Upper lobe of right lung (tissue), 1 donor: ENCODE results near the gene ELF2. TPM values are rescaled to one million over a fixed set of nuclear protein-coding genes. Genes with fewer than 3 reads are reported as not detected.
"Not testable (repeated sequence)": the region's sequence is repeated elsewhere in the genome, so short reads cannot be mapped to it uniquely, and the experiment has no call there.

Experiments used
- ATAC-seq: fragments of 200-7000 bp; cut with Tn5 transposase; one replicate; pipeline ENCODE4 v1.9.1; 2020; ENCODE audit warnings: mild to moderate bottlenecking, moderate library complexity
- DNase-seq: peaks from one replicate; pipeline ENCODE4 v3.0.0-alpha.2; 2020
- H3K27ac ChIP-seq: fragments of 200-600 bp; one replicate; pipeline ENCODE4 v1.8.0; 2022
- H3K27me3 ChIP-seq: fragments of 200-600 bp; one replicate; pipeline ENCODE4 v1.8.0; 2022; ENCODE audit warnings: mild to moderate bottlenecking
- H3K36me3 ChIP-seq: fragments of 200-600 bp; one replicate; pipeline ENCODE4 v1.8.0; 2022
- H3K4me1 ChIP-seq: fragments of 200-600 bp; one replicate; pipeline ENCODE4 v1.8.0; 2022
- H3K4me3 ChIP-seq: fragments of 200-600 bp; one replicate; pipeline ENCODE4 v1.8.0; 2022; ENCODE audit warnings: mild to moderate bottlenecking
- H3K9me3 ChIP-seq: fragments of 200-600 bp; one replicate; pipeline ENCODE4 v1.8.0; 2022
- intact Hi-C: fragments of 100-400 bp; cut with DNase I; formaldehyde crosslinking; loops from one replicate; pipeline ENCODE4 v1.11.0; 2022
- total RNA-seq: library from RNA; stranded (reverse); fragmentation: NEBNext Ultra II Directional; extraction: Animal tissue kit (Norgen Biotek cat#: 25700); gene quantifications from one replicate; pipeline ENCODE4 v1.2.1, GENCODE V29; 2021
- TF ChIP-seq, protein P1 (sequence below): fragments of 200-600 bp; IDR thresholded peaks from one replicate; pipeline ENCODE4 v1.8.0; 2022; ENCODE audit warnings: antibody characterized with exemption
- donor health status: DM: no; HTN: yes; CAD: no; lungs with severe emphysema.

ELF2 gene
- total RNA-seq, 1 donor from 2014 or later = 48.2 TPM

- no peaks in the 10 kb centered on the region for H3K27me3 ChIP-seq
- intact Hi-C loops = no loop called here
- no peaks in the 10 kb centered on the region for H3K9me3 ChIP-seq
- no peak for ATAC-seq
- no peak overlapping the region for H3K4me3 ChIP-seq
- H3K27ac ChIP-seq = no peak overlapping the region
- TF ChIP-seq, protein P1, sequence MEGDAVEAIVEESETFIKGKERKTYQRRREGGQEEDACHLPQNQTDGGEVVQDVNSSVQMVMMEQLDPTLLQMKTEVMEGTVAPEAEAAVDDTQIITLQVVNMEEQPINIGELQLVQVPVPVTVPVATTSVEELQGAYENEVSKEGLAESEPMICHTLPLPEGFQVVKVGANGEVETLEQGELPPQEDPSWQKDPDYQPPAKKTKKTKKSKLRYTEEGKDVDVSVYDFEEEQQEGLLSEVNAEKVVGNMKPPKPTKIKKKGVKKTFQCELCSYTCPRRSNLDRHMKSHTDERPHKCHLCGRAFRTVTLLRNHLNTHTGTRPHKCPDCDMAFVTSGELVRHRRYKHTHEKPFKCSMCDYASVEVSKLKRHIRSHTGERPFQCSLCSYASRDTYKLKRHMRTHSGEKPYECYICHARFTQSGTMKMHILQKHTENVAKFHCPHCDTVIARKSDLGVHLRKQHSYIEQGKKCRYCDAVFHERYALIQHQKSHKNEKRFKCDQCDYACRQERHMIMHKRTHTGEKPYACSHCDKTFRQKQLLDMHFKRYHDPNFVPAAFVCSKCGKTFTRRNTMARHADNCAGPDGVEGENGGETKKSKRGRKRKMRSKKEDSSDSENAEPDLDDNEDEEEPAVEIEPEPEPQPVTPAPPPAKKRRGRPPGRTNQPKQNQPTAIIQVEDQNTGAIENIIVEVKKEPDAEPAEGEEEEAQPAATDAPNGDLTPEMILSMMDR = no peak
- no peaks in the 10 kb centered on the region for H3K36me3 ChIP-seq
- DNase-seq = no peak
- peaks cover 54% of the 10 kb centered on the region for H3K4me1 ChIP-seq
Observed at GRCh38 chr4:139078926-139079325, 98.1 kb downstream of the ELF2 start.

- peaks cover 7% of the 10 kb centered on the region for H3K36me3 ChIP-seq
- H3K4me1 ChIP-seq = peaks cover 54% of the 10 kb centered on the region
- H3K27ac ChIP-seq = no peak overlapping the region
- DNase-seq (no peak), ATAC-seq (no peak)
- H3K27me3 ChIP-seq = no peaks in the 10 kb centered on the region
- no peak overlapping the region for H3K4me3 ChIP-seq
- no peaks in the 10 kb centered on the region for H3K9me3 ChIP-seq
- TF ChIP-seq, protein P1 = no peak
- intact Hi-C loops = no loop called here
Observed at GRCh38 chr4:139077567-139078355, 99.3 kb downstream of the ELF2 start.

GRCh38 chr4:139076016-139076744, 100.8 kb downstream of the ELF2 start:
- TF ChIP-seq, protein P1 = no peak
- no peaks in the 10 kb centered on the region for H3K9me3 ChIP-seq
- H3K36me3 ChIP-seq = peaks cover 23% of the 10 kb centered on the region
- no peak overlapping the region for H3K4me3 ChIP-seq
- H3K4me1 ChIP-seq = peaks cover 41% of the 10 kb centered on the region
- H3K27me3 ChIP-seq = no peaks in the 10 kb centered on the region
- H3K27ac ChIP-seq = no peak overlapping the region
- DNase-seq (no peak), ATAC-seq (no peak)
- intact Hi-C loops = no loop called here

- Histone ChIP-seq H3K4me1 (no peaks in the 10 kb centered on the region), H3K9me3 (no peaks in the 10 kb centered on the region), H3K36me3 (peaks cover 97% of the 10 kb centered on the region), H3K27me3 (no peaks in the 10 kb centered on the region), H3K4me3 (no peak overlapping the region), H3K27ac (no peak overlapping the region)
- TF ChIP-seq, protein P1 = no peak
- no peak for ATAC-seq
- intact Hi-C loops = no loop called here
- DNase-seq = no peak
Observed at GRCh38 chr4:139060591-139060990, 116.4 kb downstream of the ELF2 start.

DNA sequence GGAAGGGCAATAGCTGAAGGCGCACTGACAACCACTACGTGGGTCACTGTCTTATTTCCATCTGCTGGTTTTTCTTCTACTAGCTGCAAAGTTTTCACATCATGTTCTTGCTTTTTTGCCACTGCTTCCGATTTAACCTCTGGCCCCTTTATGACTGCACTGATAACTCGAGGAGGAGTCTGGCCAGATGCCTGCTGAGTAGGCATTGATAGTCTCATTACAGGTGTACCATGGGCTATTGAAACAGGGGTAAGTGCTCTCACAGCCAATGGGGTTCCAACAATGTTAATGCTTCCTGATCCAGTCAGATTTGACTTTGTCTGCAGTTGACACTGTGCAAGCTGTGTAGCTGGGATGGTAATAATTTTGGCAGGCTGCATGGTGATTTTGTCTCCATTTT, 118.0 kb downstream of the ELF2 start:
- H3K4me1 ChIP-seq, H3K27me3 ChIP-seq, H3K4me3 ChIP-seq, ATAC-seq, DNase-seq, H3K27ac ChIP-seq, intact Hi-C loops, H3K9me3 ChIP-seq: not testable (repeated sequence)
- peaks cover 91% of the 10 kb centered on the region for H3K36me3 ChIP-seq

DNA sequence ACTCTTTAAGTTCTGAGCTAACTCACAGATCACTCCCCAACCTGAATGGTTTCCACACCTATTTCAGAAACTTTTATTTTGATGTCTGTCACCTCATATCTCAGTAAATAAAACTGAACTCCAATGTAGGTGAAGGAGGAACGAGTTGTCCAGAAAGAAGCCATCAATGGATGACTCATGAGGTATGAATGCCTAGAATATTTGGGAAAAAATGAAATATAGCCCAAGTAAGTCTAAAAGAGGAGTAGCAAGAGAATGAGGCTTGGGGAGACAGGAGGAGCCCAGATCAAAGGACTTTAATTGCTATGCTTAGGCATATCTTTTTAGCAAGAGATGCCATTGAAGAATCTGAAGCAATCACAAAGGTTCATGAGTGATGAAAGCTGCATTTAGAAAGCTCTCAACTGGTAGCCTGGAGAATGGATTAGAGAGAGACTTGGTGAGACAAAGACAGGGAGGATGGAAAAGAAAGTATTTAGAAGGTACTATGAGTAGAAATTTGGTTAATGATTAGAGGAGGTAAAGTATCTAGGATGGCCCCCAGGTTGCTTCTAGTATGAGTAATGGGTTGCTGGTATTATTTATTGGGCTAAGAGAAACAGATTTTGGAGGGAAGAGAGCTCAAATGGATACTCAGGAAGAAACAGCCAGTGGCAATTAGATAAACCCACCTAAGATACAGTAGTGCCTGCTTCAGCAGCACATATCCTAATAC, 122.1 kb downstream of the ELF2 start:
- ATAC-seq (no peak), DNase-seq (no peak)
- H3K4me1 ChIP-seq = peaks cover 4% of the 10 kb centered on the region
- H3K27me3 ChIP-seq = no peaks in the 10 kb centered on the region
- no peak overlapping the region for H3K4me3 ChIP-seq
- H3K36me3 ChIP-seq = peaks cover 78% of the 10 kb centered on the region
- no peaks in the 10 kb centered on the region for H3K9me3 ChIP-seq
- H3K27ac ChIP-seq = no peak overlapping the region
- intact Hi-C loops = no loop called here
- TF ChIP-seq, protein P1 = no peak
